GM19397 (cell line): ENCODE results near the gene CACNA1I.

ENCODE experiments used
- ATAC-seq: cut with Tn5 transposase; IDR thresholded peaks from one replicate; pipeline ENCODE4 v1.9.1; 2021; ENCODE audit warnings: mild to moderate bottlenecking, moderate library complexity; ENCODE audit not compliant: unreplicated experiment

The CACNA1I gene

GRCh38 chr22:39713799-39714290, 143.3 kb downstream of the CACNA1I start:
- ATAC-seq = no peak

- ATAC-seq = no peak
Measured at GRCh38 chr22:39714321-39714720, 143.8 kb downstream of the CACNA1I start.

DNA sequence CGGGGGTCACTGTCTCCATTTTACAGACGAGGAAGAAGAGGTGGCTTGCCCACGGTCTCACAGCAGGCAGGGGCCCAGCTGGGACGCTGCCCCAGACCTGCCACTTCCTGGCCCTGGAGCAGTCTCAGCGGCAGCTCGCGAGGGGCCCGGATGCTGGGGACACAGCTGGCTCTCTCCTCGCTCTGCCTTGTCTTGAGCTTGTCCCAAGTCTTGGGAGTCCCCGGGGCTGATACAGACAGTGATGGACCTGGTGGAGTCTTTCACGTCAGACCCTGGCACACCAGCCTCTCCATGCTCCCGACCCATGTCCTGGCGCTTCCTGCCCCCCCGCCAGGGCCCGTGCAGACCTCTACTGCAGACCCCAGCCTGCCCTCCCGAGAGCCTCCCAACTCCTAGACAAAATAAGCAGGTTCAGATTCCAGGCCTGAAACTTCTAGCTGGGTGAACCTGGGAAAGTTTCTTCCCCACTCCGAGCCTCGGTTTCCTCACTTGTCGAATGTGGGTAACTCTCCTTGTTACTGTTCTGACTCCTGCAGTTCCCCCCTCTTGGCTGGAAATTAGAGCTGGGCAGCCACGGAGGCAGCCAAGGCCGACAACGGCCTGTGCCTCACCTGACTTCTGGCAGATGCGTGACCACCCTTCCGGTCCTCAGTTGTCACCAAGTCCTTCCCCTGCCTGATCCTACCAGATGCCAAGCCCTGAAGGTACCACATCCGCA, 145.4 kb downstream of the CACNA1I start:
- ATAC-seq = no peak

- no peak for ATAC-seq
Measured at GRCh38 chr22:39716534-39716933, 146.0 kb downstream of the CACNA1I start.

DNA sequence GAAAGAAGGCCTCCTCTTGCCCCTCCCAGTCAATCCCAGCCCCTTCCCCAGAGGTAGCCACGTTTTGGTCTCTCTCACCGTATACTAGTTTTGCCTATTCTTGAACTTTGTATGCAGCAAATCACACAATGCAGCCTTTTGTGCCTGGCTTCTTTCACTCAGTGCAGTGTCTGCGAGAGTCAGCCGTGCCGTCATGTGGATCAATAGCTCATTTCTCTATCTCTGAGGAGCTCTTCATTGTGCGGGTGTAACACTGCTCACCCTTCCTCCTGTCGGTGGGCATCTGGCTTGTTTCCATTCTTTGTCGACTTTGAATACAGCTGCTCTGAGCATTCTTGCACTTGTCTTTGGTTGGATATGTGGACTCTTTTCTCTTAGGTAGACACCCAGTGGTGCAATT, 146.5 kb downstream of the CACNA1I start:
- no peak for ATAC-seq

GRCh38 chr22:39718206-39718605, 147.7 kb downstream of the CACNA1I start:
- no peak for ATAC-seq

GRCh38 chr22:39718921-39719475, 148.4 kb downstream of the CACNA1I start:
- ATAC-seq = no peak

GRCh38 chr22:39719559-39720450, 149.3 kb downstream of the CACNA1I start:
- ATAC-seq = no peak

- ATAC-seq = no peak
Measured at GRCh38 chr22:39721206-39722031, 150.9 kb downstream of the CACNA1I start.

- no peak for ATAC-seq
Measured at GRCh38 chr22:39722032-39722325, 151.4 kb downstream of the CACNA1I start.

DNA sequence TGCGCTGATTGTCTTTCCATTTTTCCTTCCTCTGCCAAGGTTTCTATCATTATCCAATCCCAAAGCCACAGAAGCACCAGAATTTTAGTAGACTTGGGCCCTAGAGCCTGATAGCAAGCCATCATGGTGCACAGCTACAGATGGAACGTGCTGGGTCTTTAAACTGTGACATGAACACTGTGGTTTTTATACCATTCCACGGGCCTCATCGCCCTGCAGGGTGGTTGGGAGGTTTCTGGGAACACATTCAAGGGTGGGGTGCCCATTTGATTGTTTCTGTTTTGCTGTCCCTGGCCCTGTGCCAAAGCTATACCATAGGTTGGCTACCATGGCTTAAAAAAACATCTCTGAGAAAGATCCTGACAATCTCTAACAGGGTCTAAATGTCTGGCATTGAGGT, 151.9 kb downstream of the CACNA1I start:
- no peak for ATAC-seq

DNA sequence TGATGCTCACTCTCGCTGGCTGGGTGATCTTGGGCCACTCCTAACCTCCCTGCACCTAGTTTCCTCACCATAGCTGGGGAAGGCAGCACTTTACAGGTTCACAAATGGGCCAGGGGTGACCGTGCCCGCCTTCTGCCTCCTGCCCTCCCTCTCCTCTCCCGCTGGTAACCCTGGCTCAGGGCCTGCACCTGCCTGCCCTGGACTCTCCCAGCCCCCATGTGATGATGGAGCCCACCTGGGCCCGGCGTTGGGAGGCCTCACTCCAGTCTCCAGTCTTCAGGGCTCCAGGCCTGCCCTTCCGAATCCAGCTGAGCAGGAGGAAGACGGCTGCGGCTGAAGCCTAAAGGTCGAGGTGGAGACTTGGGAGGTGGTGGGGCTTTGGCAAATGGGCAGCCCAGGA, 152.9 kb downstream of the CACNA1I start:
- ATAC-seq = no peak

DNA sequence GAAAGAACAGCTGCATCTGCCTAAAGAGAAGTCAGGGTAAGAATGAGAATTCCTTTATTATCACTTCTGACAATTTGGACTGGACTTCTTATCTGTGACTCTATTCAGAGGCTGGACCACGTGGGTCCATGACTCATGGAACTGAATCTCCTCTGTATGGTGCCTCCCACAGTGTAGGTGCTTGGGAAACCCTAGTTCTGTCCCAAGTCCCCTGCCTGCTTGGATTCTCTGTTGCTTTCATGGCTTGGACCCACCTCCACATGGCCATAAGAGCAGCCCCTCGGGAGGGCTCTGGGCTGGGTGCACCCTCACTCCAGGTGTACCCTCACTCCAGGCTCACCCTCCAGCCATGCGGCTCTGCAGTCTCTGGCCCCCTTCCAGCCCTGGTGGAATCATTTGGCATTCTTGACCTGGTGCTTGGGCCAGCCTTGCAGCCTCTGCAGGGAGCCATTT, 153.4 kb downstream of the CACNA1I start:
- ATAC-seq = no peak

- ATAC-seq = no peak
Measured at GRCh38 chr22:39724390-39724789, 153.8 kb downstream of the CACNA1I start.

DNA sequence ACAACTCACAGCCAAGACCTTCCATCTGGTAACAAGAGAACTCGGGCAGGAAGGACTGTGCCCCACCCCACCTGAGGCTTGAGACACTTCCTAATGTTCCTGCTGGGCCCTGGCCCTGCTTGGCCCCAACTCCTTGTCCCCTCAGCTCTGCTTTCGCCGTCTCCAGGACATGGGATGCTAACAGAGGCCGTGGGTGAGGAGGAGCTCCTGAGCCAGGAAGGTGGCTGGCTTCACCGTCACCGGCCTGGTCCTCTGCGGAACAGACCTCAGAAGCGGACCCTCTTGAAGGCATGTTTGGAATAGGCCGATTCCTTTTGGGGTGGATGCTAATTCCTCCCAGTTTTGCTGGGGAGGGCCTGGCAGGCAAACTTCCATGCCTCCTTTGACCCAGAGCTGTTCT, 154.3 kb downstream of the CACNA1I start:
- no peak for ATAC-seq

- ATAC-seq = no peak
Measured at GRCh38 chr22:39725351-39726035, 154.9 kb downstream of the CACNA1I start.

DNA sequence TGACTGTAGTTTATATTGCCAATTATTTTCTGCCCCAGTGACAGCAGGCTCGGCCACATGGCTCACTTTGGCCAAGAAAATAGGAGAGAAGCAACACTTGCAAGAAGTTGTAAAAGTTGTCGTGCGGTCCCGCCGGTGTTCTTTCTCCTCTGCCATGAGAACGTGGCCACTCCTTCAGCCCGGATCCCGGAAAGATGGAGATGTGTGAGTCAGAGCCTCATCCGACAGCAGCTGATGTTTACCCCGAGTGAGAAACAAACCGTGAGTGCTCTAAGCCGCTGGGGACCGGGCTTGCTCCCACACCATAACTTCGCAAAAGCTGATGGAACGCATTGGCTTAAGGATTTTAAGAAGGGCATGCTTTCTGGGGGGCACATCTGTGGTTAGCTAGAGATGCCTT, 157.0 kb downstream of the CACNA1I start:
- ATAC-seq = no peak

GRCh38 chr22:39728236-39728860, 157.8 kb downstream of the CACNA1I start:
- ATAC-seq = no peak

- no peak for ATAC-seq
Measured at GRCh38 chr22:39729141-39729934, 158.8 kb downstream of the CACNA1I start.
